CD4-positive, alpha-beta T cell treated with Interleukin-6 for 4 hours (primary cell): ENCODE measurements around the gene APOL3.
"Not testable (repeated sequence)": the region's sequence is repeated elsewhere in the genome, so short reads cannot be mapped to it uniquely, and the experiment has no call there.

Experiments used
- DNase-seq: peaks from one replicate; pipeline ENCODE4 v3.0.0-alpha.2; 2020; ENCODE audit warnings: mixed read lengths

Gene APOL3

GRCh38 chr22:36160499-36160942 lies at the start of gene APOL3:
Gene APOL3 (minus strand): TSS chr22:36160755. CDS start chr22:36149055, 11,700 bp downstream.
- peak; percentile 66 for DNase-seq

GRCh38 chr22:36210224-36210623 lies 49.7 kb upstream of the APOL3 start:
- DNase-seq: no peak

GRCh38 chr22:36209488-36209908 lies 48.9 kb upstream of the APOL3 start:
- DNase-seq: not testable (repeated sequence)

- DNase-seq: no peak
Observed at GRCh38 chr22:36208914-36209313, 48.4 kb upstream of the APOL3 start.

GRCh38 chr22:36208162-36208765 lies 47.7 kb upstream of the APOL3 start:
- no peak for DNase-seq

- DNase-seq: no peak
Observed at GRCh38 chr22:36206255-36206654, 45.7 kb upstream of the APOL3 start.

GRCh38 chr22:36205573-36205972 lies 45.0 kb upstream of the APOL3 start:
- not testable (repeated sequence) for DNase-seq

GRCh38 chr22:36204632-36205015 lies 44.1 kb upstream of the APOL3 start:
- no peak for DNase-seq

GRCh38 chr22:36204001-36204631 lies 43.6 kb upstream of the APOL3 start:
- DNase-seq: no peak

GRCh38 chr22:36203441-36203840 lies 42.9 kb upstream of the APOL3 start:
- not testable (repeated sequence) for DNase-seq

GRCh38 chr22:36202906-36203305 lies 42.4 kb upstream of the APOL3 start:
- not testable (repeated sequence) for DNase-seq

GRCh38 chr22:36201630-36202319 lies 41.2 kb upstream of the APOL3 start, which contains the start of gene APOL4:
Gene APOL4 (minus strand): TSS chr22:36201809. CDS start chr22:36201734, 75 bp downstream.
- DNase-seq: no peak

- not testable (repeated sequence) for DNase-seq
Observed at GRCh38 chr22:36201025-36201424, 40.5 kb upstream of the APOL3 start.

GRCh38 chr22:36199001-36199551 lies 38.5 kb upstream of the APOL3 start:
- DNase-seq: no peak

- DNase-seq: no peak
Observed at GRCh38 chr22:36198536-36198935, 38.0 kb upstream of the APOL3 start.

- no peak for DNase-seq
Observed at GRCh38 chr22:36197514-36198146, 37.1 kb upstream of the APOL3 start.

- peak; percentile 12 for DNase-seq
Observed at GRCh38 chr22:36197065-36197440, 36.5 kb upstream of the APOL3 start.

GRCh38 chr22:36196254-36197064 lies 35.9 kb upstream of the APOL3 start:
- no peak for DNase-seq

GRCh38 chr22:36194971-36195370 lies 34.4 kb upstream of the APOL3 start:
- DNase-seq: peak; percentile 53

- no peak for DNase-seq
Observed at GRCh38 chr22:36194385-36194784, 33.8 kb upstream of the APOL3 start.

- no peak for DNase-seq
Observed at GRCh38 chr22:36193577-36193976, 33.0 kb upstream of the APOL3 start.

- no peak for DNase-seq
Observed at GRCh38 chr22:36193171-36193570, 32.6 kb upstream of the APOL3 start.
